Measurements from ENCODE around the gene OR2T8. TPM values are rescaled to one million over a fixed set of nuclear protein-coding genes. Genes with fewer than 3 reads are reported as not detected.
A peak's percentile ranks its signal among the peaks of the same experiment; 100 is the strongest.

OR2T8 gene, protein sequence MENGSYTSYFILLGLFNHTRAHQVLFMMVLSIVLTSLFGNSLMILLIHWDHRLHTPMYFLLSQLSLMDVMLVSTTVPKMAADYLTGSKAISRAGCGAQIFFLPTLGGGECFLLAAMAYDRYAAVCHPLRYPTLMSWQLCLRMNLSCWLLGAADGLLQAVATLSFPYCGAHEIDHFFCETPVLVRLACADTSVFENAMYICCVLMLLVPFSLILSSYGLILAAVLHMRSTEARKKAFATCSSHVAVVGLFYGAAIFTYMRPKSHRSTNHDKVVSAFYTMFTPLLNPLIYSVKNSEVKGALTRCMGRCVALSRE
- total RNA-seq (2021; ENCODE audit: unreplicated experiment) (not detected), Bru-seq, nascent RNA (not detected), BruChase-seq, experiment 1, labeled RNA remaining after a 6-hour chase (not detected), BruChase-seq, experiment 2, labeled RNA remaining after a 2-hour chase (percentile 17 among the genes with signal in this experiment)
- not detected in 2 replicates for polyA plus RNA-seq (2012)
- long read RNA-seq, result 0 reads

DNA sequence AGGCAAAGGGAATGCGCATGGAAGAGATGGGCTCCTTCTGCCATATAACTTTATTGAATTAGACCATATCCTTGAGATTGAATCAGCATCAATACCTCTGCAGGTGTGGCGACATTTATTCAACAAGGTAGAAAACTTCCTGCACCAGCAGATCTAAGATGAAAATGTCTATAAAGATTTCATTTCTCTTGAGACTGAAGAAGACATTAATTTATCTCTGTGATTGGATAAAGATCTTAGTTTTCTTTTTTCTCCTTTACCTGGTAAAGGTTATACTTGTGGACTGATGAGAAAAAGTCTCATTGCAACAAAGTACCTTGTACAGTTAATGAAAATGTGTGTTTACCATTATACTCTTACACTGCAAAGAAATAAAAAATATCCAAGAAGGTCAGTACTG, at the start of gene OR2T8:
Gene OR2T8 (plus strand): TSS at position 301 of the 400 bp plus-strand sequence. CDS start 766 bp downstream, outside the sequence.
- H4K20me1 ChIP-seq (ENCODE audit: insufficient read depth), result no peaks in the 10 kb centered on the region
- intact Hi-C loops (cut with micrococcal nuclease), result no loop called here
- no peak within 1 kb of the TSS for H3K9ac ChIP-seq (ENCODE audit: low read length)
- H3K9me3 ChIP-seq (ENCODE audit: control insufficient read depth in 1 of 2, insufficient read depth in 1 of 2, low read depth in 1 of 2, low read length in 2 of 2), result peaks cover 3 to 27% of the 10 kb centered on the region in 2 experiments; a peak in 2 of 4 replicates
- RAD21 ChIA-PET (ENCODE audit: low non-redundant PET in 1 of 2, low total read pairs in 2 of 2, uncharacterized antibody in 2 of 2, unreplicated experiment in 2 of 2), result no interaction called here
- H3K4me1 ChIP-seq (ENCODE audit: control insufficient read depth in 1 of 2, insufficient read depth in 2 of 2, low read length in 2 of 2), result no peaks in the 10 kb centered on the region
- CTCF ChIA-PET, result no interaction called here
- ATAC-seq (no peak), DNase-seq (ENCODE audit: low read depth, low spot score) (no peak)
- no TSS peak for BruUV-seq (replicated peaks)
- H3K9me2 ChIP-seq (ENCODE audit: insufficient read depth), result no peaks in the 10 kb centered on the region
- no peak within 1 kb of the TSS for H3K4me2 ChIP-seq (ENCODE audit: low read length)
- H3K79me2 ChIP-seq (ENCODE audit: insufficient read depth, low read length), result no peaks in the 10 kb centered on the region
- H3K36me3 ChIP-seq (ENCODE audit: control insufficient read depth in 1 of 2, insufficient read depth in 2 of 2, low read length in 2 of 2), result no peaks in the 10 kb centered on the region
- H3K4me3 ChIP-seq (replicated peaks in 1 of 2; ENCODE audit: low read depth in 1 of 2, low read length in 2 of 2), result no peak within 1 kb of the TSS
- H2AFZ ChIP-seq (ENCODE audit: low read depth, low read length, poor library complexity, severe bottlenecking), result no peak within 1 kb of the TSS
- POLR2A ChIA-PET, result no interaction called here
- H3K27me3 ChIP-seq (ENCODE audit: insufficient read depth, low read length), result no peaks in the 10 kb centered on the region
- H3K27ac ChIP-seq (ENCODE audit: low read depth, low read length), result no peak within 1 kb of the TSS
- TF ChIP-seq EGR1 (IDR thresholded peaks at IDR 0.05; ENCODE audit: low read depth), result no peak
- TF ChIP-seq, protein P1, sequence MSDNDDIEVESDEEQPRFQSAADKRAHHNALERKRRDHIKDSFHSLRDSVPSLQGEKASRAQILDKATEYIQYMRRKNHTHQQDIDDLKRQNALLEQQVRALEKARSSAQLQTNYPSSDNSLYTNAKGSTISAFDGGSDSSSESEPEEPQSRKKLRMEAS (IDR thresholded peaks at IDR 0.05), result no peak
- no peak for TF ChIP-seq RAD21 (IDR thresholded peaks at IDR 0.05; ENCODE audit: low read depth)
- TF ChIP-seq, protein P2, sequence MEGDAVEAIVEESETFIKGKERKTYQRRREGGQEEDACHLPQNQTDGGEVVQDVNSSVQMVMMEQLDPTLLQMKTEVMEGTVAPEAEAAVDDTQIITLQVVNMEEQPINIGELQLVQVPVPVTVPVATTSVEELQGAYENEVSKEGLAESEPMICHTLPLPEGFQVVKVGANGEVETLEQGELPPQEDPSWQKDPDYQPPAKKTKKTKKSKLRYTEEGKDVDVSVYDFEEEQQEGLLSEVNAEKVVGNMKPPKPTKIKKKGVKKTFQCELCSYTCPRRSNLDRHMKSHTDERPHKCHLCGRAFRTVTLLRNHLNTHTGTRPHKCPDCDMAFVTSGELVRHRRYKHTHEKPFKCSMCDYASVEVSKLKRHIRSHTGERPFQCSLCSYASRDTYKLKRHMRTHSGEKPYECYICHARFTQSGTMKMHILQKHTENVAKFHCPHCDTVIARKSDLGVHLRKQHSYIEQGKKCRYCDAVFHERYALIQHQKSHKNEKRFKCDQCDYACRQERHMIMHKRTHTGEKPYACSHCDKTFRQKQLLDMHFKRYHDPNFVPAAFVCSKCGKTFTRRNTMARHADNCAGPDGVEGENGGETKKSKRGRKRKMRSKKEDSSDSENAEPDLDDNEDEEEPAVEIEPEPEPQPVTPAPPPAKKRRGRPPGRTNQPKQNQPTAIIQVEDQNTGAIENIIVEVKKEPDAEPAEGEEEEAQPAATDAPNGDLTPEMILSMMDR (IDR thresholded peaks at IDR 0.05 in 2 of 3, conservative IDR thresholded peaks at IDR 0.05 in 1 of 3; ENCODE audit: borderline replicate concordance in 1 of 3, insufficient read depth in 1 of 3, low read depth in 2 of 3, low read length in 2 of 3), result no peak
- no peak for TF ChIP-seq ZNF274 (IDR thresholded peaks at IDR 0.05; ENCODE audit: low read depth, low read length)
- no peak for TF ChIP-seq POLR2AphosphoS5 (IDR thresholded peaks at IDR 0.05; ENCODE audit: low read depth, low read length)
- no peak for TF ChIP-seq ELF1 (IDR thresholded peaks at IDR 0.05; ENCODE audit: borderline replicate concordance, low read depth)
- TF ChIP-seq EZH2phosphoT487 (IDR thresholded peaks at IDR 0.05; ENCODE audit: borderline replicate concordance), result no peak
- TF ChIP-seq CBX3 (IDR thresholded peaks at IDR 0.05; ENCODE audit: low read depth), result no peak
